GM12891 (cell line): ENCODE data around the gene ITPR3.
A peak's percentile ranks its signal among the peaks of the same experiment; 100 is the strongest.

Source experiments
- DNase-seq: peaks from one replicate; pipeline ENCODE4 v3.0.0; 2011; ENCODE audit warnings: low spot score; ENCODE audit not compliant: insufficient read length
- FAIRE-seq: peaks from 2 replicates; lab custom pipeline; 2011; peaks lifted over from hg19 to GRCh38; lab: Jason Lieb, UNC
- PAX5 ChIP-seq: IDR thresholded peaks from 2 replicates; pipeline ENCODE4 v1.6.1; 2011; ENCODE audit warnings: low read length, moderate library complexity, mild to moderate bottlenecking; ENCODE audit not compliant: insufficient read depth, severe bottlenecking
- POLR2A ChIP-seq: IDR thresholded peaks from 2 replicates; pipeline ENCODE4 v1.6.1; 2011; ENCODE audit warnings: low read depth, low read length, control low read depth
- POLR2AphosphoS5 ChIP-seq: IDR thresholded peaks from 2 replicates; pipeline ENCODE4 v1.6.1; 2011; ENCODE audit warnings: low read depth, low read length, control low read depth
- POU2F2 ChIP-seq: IDR thresholded peaks from 2 replicates; pipeline ENCODE4 v1.6.1; 2011; ENCODE audit warnings: low read depth, mild to moderate bottlenecking, control low read depth, low read length, moderate library complexity
- SPI1 ChIP-seq: IDR thresholded peaks from 2 replicates; pipeline ENCODE4 v1.6.1; 2011; ENCODE audit warnings: low read depth, low read length, control low read depth
- TAF1 ChIP-seq: IDR thresholded peaks from 2 replicates; pipeline ENCODE4 v1.6.1; 2011; ENCODE audit warnings: low read depth, low read length, control low read depth

The ITPR3 gene

DNA sequence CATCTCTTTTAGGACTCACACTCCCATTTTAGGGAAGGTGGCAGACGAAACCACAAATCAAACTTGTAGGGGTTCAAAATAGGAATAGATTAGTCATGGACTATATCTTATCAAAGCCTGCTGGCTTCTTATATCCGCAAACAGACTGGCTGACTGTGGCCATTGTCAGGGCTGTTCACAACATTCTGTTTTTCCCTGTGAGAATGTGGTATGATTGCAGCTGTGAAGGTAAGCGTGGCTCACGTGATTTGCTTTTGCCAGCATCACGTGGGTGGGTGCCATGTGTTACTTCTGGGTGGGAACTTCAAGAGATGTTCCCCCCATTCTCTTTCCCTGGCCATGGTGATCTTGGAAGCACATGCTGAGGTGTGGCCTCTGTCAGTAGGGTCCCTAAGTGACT lies 119.7 kb downstream of the ITPR3 start:
- no peak for FAIRE-seq
- no peak for DNase-seq
- TF ChIP-seq POLR2AphosphoS5 (no peak), TAF1 (no peak), SPI1 (no peak), PAX5 (no peak), POU2F2 (no peak), POLR2A (no peak)

DNA sequence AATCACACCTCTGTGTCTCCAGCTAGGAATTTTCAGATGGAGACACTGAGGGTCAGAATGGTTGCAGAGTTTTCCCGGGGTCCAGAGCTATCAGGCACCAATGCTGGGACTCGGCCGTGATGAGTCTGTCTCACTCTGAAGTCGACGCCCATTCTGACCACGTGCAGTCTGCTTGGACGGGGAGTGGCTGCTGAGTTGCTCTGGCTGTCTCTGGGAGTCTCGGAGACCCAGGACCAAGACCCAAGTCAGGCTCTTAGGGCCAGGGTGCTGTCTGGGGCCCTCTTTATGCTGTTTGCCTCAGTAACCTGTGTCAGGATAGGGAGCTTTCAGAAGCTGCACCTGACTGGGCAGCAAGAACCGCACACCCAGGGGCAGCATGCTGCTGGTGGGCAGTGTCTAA lies 121.0 kb downstream of the ITPR3 start:
- TF ChIP-seq PAX5: no peak
- no peak for TF ChIP-seq POU2F2
- no peak for TF ChIP-seq SPI1
- TF ChIP-seq POLR2AphosphoS5: no peak
- TF ChIP-seq POLR2A: no peak
- TF ChIP-seq TAF1: no peak
- no peak for FAIRE-seq
- DNase-seq: no peak

DNA sequence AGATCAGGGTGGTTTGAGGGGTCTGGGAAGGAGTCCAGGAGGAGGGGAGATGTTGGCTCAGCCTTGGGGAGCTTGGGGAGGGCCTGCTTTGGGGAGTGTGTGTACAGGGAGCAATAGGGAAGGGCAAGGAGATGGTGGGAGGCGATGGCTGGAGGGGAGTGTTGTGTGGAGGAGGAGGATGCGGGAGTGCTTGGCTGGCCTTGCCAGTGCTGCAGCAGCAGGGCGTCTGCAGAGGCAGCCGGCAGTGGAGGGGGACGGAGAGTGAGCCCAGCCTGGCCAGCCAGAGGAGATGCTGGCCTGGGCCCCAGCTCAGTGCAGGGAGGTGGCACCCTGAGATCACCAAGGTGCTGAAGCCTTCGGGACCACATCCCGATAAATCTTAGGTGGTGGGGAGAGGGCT lies 121.7 kb downstream of the ITPR3 start:
- DNase-seq (no peak), FAIRE-seq (no peak)

DNA sequence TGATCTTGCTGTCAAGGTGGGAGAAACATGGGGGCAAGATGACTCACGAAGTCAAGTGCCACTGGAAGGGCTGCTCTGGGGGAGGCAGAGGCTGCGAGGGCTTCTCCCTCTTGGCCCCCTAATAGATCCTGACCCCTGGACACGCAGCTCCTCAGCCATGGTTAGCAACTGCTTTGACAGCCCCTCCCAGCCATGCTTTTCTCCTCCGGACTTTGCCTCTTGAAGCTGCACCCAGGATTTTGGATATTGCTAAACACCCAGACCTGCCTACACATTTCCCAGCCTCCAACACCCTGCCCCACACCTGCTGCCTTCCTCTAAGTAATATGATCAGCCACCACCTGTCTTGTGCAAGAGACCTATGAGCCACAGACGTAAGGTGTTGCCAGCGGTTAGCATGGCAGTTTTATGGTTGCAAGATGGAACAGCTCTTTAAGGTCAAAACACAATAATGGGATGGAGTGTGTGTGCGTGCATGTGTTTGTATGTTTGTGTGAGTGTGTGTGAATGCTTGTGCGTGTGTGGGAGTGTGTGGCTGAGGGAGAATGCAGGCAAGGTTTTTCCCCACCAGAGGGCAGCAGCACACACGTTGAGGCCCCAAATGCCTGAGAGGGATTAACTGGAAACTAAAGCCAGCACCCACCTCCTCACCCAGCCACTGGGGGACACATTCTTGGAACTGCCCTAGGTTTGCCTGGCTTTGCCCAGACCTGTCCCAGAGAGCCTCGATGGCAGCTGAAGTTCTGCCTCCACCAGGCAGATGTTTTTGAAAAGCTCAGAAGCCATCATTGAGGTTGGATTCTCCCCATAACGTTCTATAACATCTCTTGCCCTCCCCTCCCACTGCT lies 123.1 kb downstream of the ITPR3 start:
- DNase-seq: peak; percentile 85

More for the DNA sequence above, 121.7 kb downstream of the ITPR3 start:
- TF ChIP-seq POLR2A (no peak), SPI1 (no peak), POLR2AphosphoS5 (no peak), PAX5 (no peak), POU2F2 (no peak), TAF1 (no peak)

DNA sequence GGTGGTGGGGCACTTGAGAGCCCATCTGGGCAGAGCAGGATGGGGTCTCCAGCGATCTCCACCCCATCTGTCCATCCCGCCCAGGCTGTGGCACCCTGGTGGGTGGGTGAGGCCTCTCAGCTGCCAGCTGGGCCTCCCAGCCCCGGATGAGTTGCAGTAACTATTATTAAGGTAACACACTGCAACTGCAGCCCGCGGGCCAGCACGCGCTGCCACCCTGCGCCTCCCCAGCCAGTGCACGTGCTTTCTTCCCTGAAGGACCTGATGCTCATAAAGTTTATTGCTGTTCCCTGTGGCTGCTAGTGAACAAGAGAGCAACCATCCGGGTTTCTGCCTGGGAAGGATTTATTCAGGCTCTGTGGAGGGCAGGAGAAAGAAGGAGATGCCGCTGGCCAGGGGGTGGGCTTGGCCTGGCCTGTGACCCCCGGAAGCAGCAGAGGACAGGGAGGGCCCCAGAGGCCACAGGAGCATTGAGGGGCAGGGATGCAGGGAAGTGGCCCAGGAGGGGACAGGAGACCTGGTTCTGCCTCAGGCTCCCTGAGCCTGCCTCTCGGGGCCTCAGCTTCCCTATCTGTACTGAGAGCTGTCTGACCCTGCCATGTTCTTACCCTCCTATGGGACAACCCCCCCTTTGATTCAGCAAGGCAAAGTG lies 123.9 kb downstream of the ITPR3 start:
- FAIRE-seq (no peak), DNase-seq (no peak)
- TF ChIP-seq PAX5 (no peak), SPI1 (no peak), POLR2A (no peak), POLR2AphosphoS5 (no peak), TAF1 (no peak), POU2F2 (no peak)

More for the DNA sequence above, 123.1 kb downstream of the ITPR3 start:
- peak; percentile 98 for FAIRE-seq
- TF ChIP-seq PAX5: no peak
- TF ChIP-seq POLR2A: no peak
- TF ChIP-seq POLR2AphosphoS5: no peak
- TF ChIP-seq TAF1: no peak
- no peak for TF ChIP-seq POU2F2
- no peak for TF ChIP-seq SPI1

DNA sequence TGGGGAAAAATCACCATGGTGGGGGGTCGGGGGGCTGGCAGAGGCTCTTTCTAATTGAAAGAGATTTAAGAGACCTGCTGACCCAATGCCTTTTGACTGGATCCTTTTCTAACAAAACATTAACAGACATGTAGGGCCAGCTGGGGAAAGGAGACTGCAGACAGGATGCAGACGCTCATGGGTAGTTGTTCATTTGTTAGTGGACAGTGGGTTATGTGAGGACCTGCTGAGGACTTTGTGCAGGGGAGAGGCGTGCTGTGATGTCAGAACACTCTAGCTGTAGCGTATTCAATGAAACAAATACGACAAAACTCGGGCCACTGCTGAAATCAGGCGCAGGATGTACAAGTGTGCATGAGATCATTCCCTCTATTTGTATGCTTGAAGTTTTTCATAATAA lies 124.4 kb downstream of the ITPR3 start:
- TF ChIP-seq POLR2A (no peak), TAF1 (no peak), SPI1 (no peak), POLR2AphosphoS5 (no peak), POU2F2 (no peak)
- no peak for DNase-seq
- no peak for FAIRE-seq
